ENCODE results near the gene STPG2.
"Not testable (repeated sequence)": the region's sequence is repeated elsewhere in the genome, so short reads cannot be mapped to it uniquely, and the experiment has no call there.

Gene STPG2

DNA sequence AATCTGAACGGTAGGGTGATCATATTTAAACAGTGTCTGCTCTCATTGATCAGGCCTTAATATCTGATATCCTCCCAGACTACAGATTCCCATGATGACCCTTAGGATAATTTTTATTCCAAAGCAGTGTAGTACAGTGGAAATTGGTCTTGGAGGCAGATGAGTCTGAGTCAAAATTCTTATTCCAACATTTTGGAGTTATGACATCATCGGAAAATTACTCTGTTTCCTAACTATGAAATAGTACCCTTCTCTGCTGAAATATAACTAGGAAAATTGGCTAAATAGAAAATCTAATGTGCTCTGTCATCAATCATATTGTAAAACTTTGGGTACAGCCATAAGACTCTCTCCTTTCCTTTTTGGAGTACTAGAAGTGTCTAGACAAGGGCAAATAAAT is 583.3 kb downstream of the STPG2 start:
- no peak for DNase-seq
- TF ChIP-seq GATA1 (IDR thresholded peaks at IDR 0.05; ENCODE audit: low read depth, low read length) = no peak
- no peak for TF ChIP-seq POLR2A (IDR thresholded peaks at IDR 0.05; ENCODE audit: low read length)

DNA sequence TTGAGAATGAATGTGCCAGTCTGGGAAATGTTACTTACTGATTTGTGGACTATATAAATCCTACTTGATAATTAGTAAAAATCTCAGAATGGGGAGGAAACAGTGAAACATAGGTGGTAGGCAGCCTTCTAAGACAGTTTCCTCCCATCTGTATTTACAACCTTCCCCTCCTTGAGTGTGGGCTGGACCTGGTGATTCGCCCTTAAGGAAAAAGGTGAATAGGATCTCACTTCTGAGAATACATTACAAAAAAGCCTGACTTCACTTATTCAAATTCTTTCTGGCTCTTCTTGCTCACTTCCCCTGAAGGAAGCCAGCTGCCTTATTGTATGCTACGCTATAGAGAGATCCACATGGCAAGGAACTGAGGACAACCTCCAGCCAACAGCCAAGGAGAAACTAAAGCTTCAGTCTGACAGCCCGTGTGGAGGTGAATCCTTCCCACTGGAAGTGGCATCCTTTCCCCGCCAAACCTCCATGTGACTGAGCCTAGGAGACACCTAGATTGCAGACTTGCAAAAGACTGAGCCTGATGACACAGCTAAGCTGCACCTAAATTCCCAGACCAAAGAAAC is 585.0 kb downstream of the STPG2 start:
- TF ChIP-seq POLR2A (IDR thresholded peaks at IDR 0.05; ENCODE audit: low read length) = no peak
- TF ChIP-seq GATA1 (IDR thresholded peaks at IDR 0.05; ENCODE audit: low read depth, low read length) = no peak
- no peak for DNase-seq

DNA sequence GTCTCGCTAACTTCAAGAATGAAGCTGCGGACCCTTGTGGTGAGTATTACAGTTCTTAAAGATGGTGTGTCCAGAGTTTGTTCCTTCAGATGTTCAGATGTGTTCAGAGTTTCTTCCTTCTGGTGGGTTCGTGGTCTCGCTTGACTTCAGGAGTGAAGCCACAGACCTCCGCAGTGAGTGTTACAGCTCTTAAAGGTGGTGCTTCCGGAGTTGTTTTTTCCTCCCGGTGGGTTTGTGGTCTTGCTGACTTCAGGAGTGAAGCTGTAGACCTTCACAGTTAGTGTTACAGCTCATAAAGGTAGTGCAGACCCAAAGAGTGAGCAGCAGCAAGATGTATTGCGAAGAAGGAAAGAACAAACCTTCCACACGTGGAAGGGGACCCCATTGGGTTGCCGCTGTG is 592.6 kb downstream of the STPG2 start:
- DNase-seq = not testable (repeated sequence)

- TF ChIP-seq GATA1 (IDR thresholded peaks at IDR 0.05; ENCODE audit: low read depth, low read length) (no peak), POLR2A (IDR thresholded peaks at IDR 0.05; ENCODE audit: low read length) (no peak)
- no peak for DNase-seq
Observed at GRCh38 chr4:97548943-97549583, 594.2 kb downstream of the STPG2 start.

DNA sequence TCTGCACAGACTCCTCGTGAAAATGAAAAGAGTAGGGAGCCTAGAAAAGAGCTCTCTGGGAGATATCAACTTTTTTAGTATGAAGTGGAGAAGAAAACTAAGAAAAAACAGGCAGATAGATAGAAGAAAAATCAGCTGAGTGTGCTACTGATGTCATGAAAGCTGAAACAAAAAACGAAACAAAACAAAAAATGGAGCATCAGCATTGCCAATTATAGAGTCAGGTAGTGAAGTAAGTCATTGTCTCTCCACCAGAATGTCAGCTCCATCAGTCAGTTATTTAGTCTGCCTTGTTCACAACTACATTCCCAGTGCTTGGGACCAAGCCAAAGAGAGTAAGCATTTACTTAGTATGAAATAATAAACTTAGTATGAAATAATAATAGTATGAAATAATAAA is 595.1 kb downstream of the STPG2 start:
- no peak for DNase-seq
- TF ChIP-seq GATA1 (IDR thresholded peaks at IDR 0.05; ENCODE audit: low read depth, low read length) (no peak), POLR2A (IDR thresholded peaks at IDR 0.05; ENCODE audit: low read length) (no peak)

GRCh38 chr4:97531351-97531750 is 611.9 kb downstream of the STPG2 start:
- DNase-seq = no peak
- TF ChIP-seq GATA1 (IDR thresholded peaks at IDR 0.05; ENCODE audit: low read depth, low read length) (no peak), POLR2A (IDR thresholded peaks at IDR 0.05; ENCODE audit: low read length) (no peak)

DNA sequence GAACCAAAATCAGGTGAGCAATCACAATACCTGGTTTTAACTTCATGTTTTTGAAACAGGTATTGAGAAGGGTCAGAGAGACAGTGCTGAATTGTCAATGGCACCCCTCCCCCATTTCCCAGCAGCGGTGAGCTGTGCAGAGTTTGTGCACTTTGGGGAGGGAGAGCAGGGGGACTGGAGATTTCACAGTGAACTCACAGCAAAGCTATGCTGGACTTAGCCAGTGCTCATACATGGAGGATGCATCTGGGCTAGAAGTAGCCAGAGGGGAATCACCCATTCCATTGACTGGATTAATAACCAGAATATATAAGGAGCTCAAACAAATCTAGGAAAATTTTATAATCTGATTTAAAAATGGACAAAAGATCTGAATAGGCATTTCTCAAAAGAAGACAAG is 612.6 kb downstream of the STPG2 start:
- TF ChIP-seq GATA1 (IDR thresholded peaks at IDR 0.05; ENCODE audit: low read depth, low read length) = no peak
- TF ChIP-seq POLR2A (IDR thresholded peaks at IDR 0.05; ENCODE audit: low read length) = no peak
- no peak for DNase-seq

DNA sequence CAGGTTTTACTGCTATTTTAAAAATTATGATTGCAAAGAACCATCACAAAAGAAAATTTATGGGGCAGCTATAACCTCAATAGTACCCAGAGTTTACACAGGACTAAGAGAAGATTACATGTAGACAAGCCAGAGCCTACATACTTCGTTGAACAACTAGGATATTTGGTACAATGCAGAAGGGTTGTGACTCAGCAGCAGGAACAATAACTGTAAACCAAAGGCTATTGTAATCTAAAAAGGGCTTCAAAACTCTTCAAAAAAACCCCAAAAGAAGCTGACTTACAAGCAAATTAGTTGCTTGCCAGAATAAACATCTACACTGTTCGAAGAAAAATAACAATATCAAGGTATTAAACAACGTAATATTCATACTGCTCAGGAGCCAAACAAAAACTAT is 618.0 kb downstream of the STPG2 start:
- TF ChIP-seq POLR2A (IDR thresholded peaks at IDR 0.05; ENCODE audit: low read length) (no peak), GATA1 (IDR thresholded peaks at IDR 0.05; ENCODE audit: low read depth, low read length) (no peak)

DNA sequence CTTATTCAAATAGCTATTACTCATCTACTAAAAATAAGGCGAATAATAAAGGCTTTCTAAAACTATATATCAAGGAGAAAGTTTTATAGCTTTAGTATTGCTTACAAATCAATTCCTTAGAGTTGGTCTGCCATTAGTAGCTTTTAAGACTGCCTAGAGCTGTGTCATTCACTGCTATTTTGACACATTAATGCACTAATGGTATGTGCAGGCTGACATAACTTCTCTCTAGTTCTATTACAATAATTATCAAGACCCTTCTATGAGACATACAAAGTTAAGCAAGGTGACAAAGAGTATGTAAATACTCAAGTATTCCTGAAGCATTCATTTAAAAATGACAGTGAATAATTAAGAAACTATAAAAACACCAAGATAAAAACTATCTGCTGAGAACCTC is 625.3 kb downstream of the STPG2 start:
- TF ChIP-seq GATA1 (IDR thresholded peaks at IDR 0.05; ENCODE audit: low read depth, low read length) (no peak), POLR2A (IDR thresholded peaks at IDR 0.05; ENCODE audit: low read length) (no peak)
- no peak for DNase-seq

More for the DNA sequence above, 618.0 kb downstream of the STPG2 start:
- DNase-seq = no peak

GRCh38 chr4:97513917-97514316 is 629.4 kb downstream of the STPG2 start:
- DNase-seq = no peak
- no peak for TF ChIP-seq POLR2A (IDR thresholded peaks at IDR 0.05; ENCODE audit: low read length)
- TF ChIP-seq GATA1 (IDR thresholded peaks at IDR 0.05; ENCODE audit: low read depth, low read length) = no peak

Measured in erythroblast (primary cell).